ENCODE data around the gene PPP3R2. TPM values are rescaled to one million over a fixed set of nuclear protein-coding genes. Genes with fewer than 3 reads are reported as not detected.

PPP3R2 gene, protein sequence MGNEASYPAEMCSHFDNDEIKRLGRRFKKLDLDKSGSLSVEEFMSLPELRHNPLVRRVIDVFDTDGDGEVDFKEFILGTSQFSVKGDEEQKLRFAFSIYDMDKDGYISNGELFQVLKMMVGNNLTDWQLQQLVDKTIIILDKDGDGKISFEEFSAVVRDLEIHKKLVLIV
- polyA plus RNA-seq (ENCODE audit: insufficient read length in 10 of 10) = under 1 TPM in 1 of 10 donors, not detected in 9; 0.09 TPM
- long read RNA-seq, donor 1 = 0 reads
- long read RNA-seq, donor 2 = 0 reads
- long read RNA-seq, donor 3, partial matches to known transcripts = 0 of 1 reads
- long read RNA-seq, donor 3, other reads (novel, unspliced or antisense) = 0 of 1 reads
- long read RNA-seq, donor 4 = 0 reads
- long read RNA-seq, donor 5 = 0 reads
- long read RNA-seq, donor 6 = 0 reads
- long read RNA-seq, donor 7 = 0 reads
- long read RNA-seq, donor 8 = 0 reads
- long read RNA-seq, donor 9 = 0 reads

DNA sequence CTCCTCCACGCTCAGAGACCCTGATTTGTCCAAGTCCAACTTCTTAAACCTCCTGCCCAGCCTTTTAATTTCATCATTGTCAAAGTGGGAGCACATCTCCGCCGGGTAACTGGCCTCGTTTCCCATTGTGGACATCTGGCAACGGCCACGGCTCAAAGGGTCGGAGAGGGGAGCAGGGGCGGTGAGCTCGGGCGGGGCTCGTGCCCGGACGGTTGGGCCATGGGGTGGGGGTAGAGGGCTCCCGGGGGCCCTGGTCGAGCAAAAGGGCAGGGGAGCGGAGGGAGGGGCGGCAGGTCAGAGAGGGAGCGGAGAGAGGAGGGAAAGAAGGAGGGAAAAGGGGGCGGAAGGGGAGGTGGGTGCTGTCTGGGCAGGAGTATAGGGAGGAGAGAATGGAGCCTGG is at the start of gene PPP3R2:
PPP3R2 (minus strand) TSS at position 174 of the 400 bp plus-strand sequence; CDS start at position 126, 48 bp downstream.
- no peak for DNase-seq

DNA sequence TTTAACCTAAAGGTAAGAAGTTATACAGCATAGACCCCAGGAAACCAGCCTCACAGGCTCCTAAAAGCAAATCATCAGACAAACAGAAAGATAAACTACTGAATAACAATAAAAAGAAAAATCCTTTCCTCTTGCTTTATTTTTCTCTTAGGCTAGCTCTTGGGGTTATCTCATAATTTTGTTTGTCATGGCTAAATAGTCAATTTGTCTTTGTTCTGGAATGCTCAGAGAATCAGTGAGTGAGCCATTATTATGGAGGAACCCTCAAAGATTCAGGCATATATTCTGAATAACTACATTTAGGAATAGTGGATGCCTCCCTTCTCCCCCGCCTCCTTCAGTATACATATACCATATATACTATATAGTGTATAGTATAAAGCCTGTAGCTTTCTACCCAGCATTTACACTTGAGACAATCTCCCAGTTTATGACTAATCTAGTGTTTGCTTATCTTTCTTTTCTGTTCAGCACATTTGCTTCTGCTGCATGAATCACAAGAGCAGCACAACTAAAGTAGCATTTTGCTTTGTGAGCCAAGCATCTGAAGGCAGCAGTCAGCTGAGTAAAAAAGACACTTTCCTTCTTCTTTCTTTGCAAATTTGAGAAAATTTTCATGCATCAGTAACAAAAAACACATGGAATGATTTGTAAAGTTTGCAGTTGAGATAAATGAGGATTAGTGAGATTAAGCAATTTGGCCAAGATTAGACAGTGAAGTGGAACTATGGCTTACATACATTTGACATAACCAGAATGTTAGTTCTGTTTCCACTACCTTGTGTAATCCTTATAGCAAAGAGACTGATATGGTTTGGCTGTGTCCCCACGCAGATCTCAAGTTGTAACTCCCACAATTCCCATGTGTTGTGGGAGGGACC is 45.3 kb upstream of the PPP3R2 start:
- DNase-seq = peak in 1 of 3 donors; percentile 5

DNA sequence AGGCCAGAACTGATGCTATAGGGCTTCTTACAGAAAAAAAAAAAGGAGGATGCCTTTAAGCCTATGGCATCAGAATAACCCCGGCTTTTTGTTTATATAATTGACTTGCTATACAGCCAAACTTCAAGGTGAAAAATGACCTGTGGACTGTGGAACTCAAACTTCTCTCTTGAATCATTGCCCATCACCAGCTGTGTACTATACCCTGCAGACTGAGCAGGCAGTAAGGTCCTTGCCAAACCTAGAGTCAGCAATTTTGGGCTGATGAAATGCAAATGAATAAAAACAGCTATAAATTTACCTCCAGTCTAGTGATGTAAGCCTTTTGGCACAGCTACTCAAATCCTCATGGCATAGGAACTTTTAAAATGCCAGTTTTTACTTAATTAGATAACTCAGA is 44.5 kb upstream of the PPP3R2 start:
- DNase-seq = peak in 1 of 3 donors; percentile 4

DNA sequence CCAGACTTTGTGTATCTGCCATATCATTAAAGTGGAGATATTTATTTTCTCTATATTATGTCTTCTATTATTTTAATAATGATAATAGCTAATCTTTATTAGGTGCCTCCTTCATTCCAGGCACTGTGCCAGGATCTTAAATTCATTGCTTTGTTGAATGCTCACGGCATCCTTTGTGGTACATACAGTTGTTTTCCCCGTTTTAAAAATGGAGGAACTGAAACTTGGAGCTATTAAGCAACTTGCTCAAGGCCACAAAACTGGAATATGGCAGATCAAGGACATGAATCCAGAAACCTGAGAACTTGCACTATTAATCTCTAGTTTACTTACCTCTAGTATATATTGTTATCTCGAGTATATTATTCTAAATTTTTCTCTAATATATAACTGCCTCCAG is 41.5 kb upstream of the PPP3R2 start:
- DNase-seq = no peak

DNA sequence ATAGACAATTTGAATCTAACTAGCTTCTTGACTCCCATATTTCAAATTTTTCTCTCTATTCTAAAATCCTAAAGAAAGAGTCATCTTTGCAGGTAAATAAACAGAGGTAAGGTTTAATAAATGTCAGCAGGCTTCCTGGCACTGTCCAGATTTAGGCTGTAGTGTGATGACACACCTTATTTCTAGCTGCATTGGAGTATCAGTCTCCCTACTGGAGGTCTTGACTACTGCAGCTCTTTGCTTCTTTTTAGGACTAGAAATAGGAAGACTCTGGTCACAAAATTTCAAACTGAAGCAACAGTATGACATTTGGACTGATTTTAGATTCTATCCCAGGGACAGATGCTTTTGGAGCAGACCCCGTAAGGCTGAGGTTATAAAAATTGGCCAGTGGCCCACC is 40.7 kb upstream of the PPP3R2 start:
- DNase-seq = no peak

DNA sequence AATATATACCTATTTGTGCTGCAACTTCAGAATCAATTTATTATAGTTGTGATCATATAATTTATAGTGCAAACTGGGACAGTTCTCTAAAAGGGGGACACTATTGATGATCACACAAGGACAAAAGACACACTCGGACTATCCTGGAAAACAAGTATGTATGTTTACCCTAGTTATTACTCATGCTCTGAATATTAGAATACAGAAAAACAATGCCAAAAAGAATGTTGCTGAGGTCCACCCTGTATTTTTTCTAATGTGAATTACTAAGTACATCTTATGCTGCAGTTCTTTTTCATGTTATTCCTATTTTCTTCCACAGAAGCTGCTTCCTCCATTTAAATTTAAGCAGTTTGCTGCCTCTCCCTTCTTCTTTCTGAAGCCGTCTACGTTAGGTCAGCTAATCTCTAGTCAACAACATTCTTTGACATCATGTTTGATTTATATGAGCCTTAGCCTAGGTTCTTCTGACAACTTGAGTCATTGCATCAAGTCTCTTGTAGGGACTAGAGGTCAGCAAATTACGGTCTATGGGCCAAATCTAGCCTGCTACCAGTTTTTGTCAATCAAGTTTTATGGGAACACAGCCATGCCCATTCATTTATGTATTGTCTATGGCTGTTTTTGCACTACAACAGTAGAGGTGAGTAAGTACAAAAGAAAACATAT is 40.1 kb upstream of the PPP3R2 start:
- no peak for DNase-seq

DNA sequence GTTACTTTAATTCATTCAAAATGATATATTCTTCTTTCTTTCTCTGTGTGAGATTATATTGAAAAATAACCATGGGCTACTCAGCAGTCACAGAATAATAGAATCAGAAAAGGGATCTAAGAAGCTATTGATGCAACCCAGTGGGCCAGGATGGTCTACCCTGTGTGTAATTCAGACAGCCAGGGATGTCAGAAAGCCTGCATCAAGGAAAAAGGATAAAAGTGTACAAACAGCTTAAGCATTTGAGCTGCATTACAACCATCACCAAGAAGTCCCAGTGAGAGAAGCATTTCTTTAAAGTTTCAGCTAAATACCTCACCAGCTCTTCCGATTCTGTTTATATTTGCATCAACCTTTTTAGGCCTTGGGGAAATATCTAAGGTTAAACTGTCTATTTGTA is 37.8 kb upstream of the PPP3R2 start:
- no peak for DNase-seq

DNA sequence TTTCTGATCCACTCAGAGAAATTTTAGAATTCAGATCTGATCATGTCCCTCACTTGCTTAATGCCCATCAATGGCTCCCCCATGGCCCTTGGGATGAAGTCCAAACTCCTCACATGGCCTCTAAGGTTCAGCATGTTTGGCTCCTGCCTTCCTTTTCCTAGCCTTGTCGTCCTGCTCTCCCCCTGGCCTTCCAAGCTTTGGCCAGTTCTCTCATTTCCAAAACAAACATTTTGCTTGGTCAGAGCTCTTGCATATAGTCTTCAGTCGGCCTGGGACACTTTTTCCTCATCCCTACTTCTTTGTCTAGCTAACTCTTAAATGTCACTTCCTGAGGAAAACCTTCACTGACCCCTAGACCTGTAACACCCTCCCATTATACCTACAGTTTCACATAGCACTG is 37.1 kb upstream of the PPP3R2 start:
- no peak for DNase-seq

DNA sequence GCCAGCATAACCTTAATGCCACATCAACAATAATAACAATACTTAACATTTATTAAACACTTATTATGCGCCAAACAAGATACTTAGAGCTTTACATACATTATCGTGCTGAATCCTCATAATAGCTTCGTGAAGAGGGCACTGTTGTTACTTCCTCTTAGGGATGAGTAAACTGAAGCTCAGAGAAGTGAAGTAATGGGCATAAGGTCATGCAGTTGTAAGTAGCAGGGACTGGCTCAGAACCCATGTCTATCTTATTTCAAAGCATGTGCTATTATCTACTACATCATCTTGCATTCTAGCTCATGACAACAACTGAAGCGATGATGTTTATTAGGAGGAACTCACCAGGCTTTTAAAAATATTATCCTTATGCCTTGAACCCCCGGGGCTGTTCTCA is 34.9 kb upstream of the PPP3R2 start:
- DNase-seq = no peak

DNA sequence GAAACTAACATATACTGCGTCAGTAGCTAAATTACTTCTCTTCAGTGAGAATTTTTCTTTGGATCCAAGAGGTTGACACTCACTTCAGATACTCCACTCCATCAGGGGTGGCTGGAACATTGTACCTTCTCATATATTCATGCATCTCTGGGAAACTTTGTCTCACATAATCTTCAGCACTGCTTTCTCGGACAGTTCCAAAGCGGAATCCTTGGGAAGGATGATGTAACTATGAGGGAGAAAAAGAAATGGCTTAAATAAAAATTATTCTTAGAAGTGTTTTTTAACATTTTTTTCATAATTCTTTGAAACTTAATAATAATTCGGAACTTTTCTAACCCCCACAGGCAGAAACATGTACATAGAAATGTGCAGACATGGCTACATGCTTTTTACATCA is 33.4 kb upstream of the PPP3R2 start:
- DNase-seq = peak; percentile 20 to 50 (median 30)

DNA sequence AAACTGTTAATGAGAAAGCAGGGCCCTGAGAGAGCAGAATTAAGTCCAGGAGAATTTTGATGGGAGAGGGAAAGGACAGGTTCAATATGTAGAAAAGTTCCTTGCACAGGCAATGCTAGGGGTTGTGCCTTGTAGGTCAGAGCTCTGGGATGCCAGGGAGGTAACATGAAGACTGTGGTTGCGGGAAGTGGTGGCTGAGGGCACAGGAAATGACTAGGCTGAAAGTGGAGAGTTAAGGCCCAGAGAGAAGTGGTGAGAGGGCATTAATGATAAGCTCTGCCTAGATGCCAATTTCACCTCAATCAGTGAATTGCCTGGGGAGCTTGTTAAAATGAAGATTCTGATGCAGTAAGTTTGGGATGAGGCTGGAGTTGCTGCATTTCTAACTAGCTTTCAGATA is 31.5 kb upstream of the PPP3R2 start:
- no peak for DNase-seq

DNA sequence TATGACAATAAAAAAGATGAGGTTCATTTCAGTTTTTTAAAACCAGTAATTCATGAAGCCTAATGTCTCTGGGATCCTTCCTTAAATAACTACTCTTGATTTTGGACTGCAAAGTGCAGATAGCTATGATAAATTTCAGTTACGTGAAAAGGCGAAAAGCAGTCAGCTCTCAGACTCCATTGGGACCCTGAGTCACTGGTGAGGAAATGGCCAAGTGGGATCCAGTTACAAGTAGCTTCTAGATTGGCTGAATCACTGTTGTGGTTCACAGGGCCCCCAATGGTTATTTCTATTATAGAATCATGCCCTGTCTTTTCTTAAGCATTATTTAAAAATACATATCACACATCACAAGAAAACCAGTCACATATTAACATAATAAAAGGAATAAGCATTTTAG is 31.1 kb upstream of the PPP3R2 start:
- peak in 1 of 3 donors; percentile 36 for DNase-seq

DNA sequence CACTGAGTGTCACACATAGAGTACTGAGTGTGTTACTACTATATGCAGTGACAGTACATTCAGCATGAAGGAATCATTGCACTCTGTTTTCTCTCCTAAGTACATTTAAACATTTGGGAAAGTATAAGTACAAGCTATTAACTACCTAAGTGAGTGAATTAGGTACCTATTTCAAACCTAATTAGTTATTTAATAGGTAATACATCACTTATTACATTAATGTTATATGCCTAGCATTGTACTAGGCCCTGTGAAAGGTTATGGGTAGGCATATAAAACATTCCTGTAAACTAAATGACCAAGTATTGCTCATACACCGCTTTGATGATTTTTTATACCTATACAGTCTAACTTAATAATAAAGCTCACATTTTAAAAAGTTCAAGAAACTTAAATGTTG is 25.7 kb upstream of the PPP3R2 start:
- no peak for DNase-seq

DNA sequence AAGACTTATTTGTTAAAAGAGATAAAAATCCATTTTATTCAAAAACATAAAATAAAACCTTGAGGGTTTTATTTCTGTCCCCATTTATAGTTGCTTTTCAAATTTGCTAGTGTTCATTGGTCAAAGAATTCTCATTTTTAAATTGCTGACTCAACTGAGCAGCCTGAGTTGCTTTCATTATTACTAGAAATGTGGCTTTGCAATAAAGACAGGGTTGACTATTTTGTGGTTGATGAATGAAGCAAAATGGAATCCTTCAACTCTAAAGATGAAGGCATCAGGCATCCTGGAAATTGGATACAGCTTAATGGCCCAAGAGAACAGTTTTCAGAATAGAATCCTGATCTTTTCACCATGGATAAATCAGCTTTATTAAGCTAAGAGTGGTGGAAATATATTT is 23.9 kb upstream of the PPP3R2 start:
- no peak for DNase-seq

DNA sequence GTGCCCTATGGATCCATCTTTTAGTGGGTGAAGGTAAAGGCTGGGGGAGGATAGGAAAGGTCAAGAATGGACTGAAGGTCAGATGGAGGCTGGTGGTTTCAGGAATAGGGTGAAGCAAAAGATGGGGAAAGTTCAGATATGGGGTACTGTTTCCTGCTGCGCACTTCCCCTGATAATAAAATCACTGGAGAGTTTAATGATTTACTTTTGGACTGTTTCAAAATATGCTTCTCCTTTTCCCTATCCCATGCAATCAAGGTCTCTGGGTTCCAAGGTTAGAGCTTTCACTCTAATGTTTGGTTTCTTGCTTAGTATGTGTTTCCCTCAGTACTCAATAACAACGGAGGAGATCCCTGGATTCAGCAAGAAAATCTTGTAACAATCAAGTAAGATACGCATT is 10.8 kb upstream of the PPP3R2 start:
- DNase-seq = no peak

DNA sequence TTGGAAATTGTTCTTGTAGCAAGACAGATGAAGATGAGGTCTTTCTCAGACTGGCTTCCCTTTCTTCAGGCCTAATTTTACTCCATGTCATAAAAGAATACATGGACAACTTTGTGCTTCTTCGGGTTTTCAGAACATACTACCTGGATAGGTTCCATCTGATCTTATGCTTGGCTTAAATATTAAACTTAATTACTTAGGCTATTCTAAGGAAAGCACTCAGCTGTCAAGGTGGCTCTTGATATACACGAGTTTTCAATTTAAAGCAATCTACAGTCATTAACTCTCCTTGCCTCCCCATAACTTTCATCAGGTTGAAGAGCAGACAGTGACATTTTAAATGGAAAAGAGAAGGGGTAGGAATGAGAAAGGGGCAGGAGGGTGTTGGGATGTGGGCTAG is 9.5 kb upstream of the PPP3R2 start:
- no peak for DNase-seq

DNA sequence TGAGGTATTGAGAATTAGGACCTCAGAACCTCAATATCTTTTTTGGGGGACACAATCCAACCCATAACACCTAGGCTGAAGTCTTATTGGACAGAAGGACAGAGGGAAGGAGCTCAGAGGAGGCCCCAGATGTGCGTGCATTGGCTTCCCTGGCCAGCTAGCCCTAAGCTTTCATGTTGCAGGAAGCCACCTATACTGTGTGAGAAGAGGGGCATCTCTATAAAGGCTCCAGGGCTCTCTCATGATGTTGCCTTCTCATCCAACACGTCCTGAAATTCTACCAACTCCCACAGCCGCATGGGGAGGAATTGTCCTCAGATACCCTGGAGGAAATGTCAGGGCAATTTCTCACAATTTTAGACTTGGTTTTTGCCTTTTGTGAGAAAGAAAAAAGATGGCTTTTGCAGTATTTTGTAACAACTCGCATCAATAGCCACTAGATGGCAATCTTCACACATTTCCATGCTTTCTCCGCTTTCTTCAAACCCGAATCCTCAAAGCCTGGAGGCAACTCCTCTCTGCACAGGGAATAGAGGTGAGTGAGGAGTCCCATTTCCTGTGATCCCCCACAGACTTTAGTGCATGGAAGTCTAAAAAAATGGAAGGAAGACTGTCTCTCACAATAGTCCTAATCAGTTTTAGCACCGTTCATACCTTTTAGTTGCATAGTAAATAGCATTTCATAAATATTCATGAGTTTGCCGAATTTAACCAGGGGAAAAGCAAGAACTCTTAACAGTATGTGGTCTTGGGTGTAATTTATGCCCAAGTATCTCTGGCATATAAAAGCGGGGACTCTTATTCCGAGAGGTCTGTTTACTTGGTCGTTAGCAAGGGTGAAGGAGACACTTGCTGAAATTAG is 7.4 kb upstream of the PPP3R2 start:
- DNase-seq = peak; percentile 43 to 70 (median 61)

DNA sequence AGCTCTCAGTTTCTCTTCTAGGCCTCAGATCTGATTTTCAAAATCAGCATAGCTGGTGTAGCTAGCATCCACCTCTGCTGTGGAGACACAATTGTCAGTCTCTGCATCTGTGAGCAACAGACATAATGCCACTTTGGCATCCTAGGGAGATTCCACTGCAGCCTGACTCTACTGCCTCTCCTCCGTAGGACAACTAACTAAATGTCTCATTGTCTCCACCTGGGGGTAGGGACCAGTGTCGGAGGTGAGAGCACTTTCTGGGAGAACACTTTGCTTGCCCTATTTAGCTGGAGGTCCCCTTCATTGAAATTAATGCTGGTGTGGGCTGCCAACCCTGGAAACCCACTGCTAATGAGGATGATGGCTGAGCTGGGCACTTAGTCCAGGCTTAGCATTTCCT is 1.4 kb downstream of the PPP3R2 start:
- DNase-seq = no peak

DNA sequence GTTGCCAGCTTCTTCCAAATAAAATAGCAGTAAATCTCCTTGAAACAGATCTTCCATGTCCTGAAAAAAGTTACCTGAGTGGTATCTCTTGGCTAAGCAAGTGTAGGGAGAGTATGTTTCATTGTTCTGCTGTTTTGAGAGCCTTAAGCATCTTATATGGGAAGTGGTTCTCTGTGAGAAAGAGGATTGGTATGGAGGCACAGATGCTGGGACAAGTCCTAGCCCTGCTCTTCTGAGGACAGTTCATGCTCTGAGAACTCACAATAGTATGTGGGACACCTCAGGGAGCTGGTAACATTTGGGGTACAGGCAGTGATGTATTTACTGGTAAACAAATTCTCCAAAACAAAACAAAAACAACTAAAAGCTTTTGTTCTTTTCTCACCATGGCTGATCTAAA is 2.0 kb downstream of the PPP3R2 start:
- DNase-seq = no peak

DNA sequence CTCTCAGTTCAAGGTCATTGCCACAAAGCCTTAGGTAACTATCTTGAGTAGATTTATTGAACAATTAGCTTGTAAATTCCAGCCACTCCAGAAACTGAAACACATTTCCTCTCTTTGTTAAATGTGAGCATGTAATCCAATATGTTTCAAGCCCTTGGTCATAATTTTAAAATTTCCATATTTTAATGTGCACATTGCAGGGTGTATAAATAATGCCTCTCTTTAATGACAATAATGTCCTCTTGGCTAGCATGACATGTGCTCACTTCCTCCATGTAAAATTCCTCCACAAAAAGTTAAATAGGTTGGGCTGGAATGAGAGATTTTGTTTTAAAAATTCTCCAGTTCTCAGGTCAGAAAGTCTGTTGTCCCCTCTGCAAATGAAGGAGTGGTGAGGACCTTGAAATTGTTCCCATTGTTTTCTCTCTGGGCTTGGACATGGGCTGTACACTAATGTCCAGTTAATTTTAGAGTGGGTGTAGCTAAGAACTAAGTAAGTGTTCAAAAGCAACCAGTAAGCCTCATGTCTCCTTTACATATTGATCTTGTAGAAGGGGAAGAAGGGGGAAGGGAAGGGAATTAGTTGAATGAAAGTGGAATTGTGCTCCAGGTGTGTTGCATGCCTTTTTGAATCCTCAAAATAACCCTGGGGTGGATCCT is 2.9 kb downstream of the PPP3R2 start:
- no peak for DNase-seq

DNA sequence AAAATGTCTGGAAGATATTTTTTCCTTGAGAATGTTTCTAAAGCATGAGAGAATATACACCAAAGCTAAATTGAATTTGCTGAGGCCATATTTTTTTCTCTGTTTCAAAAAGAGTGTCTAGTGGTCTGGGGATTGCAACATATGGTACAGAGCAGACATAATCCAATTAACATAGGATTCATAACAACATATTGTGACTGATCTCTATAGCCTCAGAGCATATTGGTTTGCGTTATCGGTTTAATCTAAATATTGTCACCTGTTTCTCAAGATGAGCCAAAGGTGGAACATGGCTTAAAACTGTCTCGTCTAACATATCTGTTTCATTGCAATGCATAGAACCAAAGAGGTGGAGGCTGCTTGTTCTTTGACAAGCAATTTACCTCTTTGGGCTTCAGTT is 3.9 kb downstream of the PPP3R2 start:
- DNase-seq = no peak
